Adipocyte (in vitro differentiated cells): ENCODE measurements around the gene MGLL.

ENCODE experiments used
- DNase-seq: peaks from one replicate; pipeline ENCODE4 v3.0.0-alpha.2; 2015; ENCODE audit warnings: low read depth
- H3K27me3 ChIP-seq: replicated peaks from 2 replicates; pipeline ENCODE4 v1.7.0; 2013; ENCODE audit warnings: mild to moderate bottlenecking, low read length, moderate library complexity; ENCODE audit not compliant: control insufficient read depth, insufficient read depth
- H3K36me3 ChIP-seq: 2 replicates; pipeline ENCODE4 v1.7.0; 2013; ENCODE audit warnings: low read length, mild to moderate bottlenecking, moderate library complexity; ENCODE audit not compliant: control insufficient read depth, insufficient read depth, severe bottlenecking
- H3K4me1 ChIP-seq: 2 replicates; pipeline ENCODE4 v1.7.0; 2013; ENCODE audit warnings: mild to moderate bottlenecking, low read length, moderate library complexity; ENCODE audit not compliant: control insufficient read depth, insufficient read depth
- H3K4me3 ChIP-seq: 2 replicates; pipeline ENCODE4 v1.7.0; 2013; ENCODE audit warnings: mild to moderate bottlenecking, low read length, moderate library complexity
- H3K9ac ChIP-seq: 2 replicates; pipeline ENCODE4 v1.7.0; 2013; ENCODE audit warnings: mild to moderate bottlenecking, low read length, moderate library complexity
- H3K9me3 ChIP-seq: 2 replicates; pipeline ENCODE4 v1.7.0; 2013; ENCODE audit warnings: mild to moderate bottlenecking, low read length, moderate library complexity; ENCODE audit not compliant: control insufficient read depth

MGLL gene

DNA sequence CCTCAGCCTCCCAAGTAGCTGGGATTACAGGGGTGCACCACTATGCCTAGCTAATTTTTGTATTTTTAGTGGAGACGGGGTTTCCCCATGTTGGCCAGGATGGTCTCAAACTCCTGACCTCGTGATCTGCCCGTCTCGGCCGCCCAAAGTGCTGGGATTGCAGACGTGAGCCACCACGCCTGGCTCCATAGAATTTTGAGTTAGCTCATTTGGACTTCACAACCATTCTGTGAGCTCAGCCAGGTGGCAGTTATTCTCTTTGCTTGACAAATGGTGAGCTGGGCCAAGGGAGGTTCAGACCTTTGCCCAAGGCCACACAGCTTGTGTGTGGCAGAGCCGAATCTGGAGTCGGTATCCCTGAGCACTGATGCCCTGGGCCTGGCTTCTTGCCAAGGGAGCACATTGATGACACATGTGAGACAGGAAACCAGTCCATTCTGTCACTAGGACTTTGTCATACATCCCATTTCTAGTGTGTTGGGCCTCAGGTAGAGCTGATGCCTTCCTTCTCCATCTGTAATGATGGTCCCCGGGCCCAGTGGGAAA, 175.7 kb downstream of the MGLL start:
- no peak overlapping the region for H3K9ac ChIP-seq
- no peak overlapping the region for H3K4me3 ChIP-seq
- DNase-seq = no peak
- H3K27me3 ChIP-seq = peaks cover 7% of the 10 kb centered on the region
- H3K36me3 ChIP-seq = no peaks in the 10 kb centered on the region
- no peaks in the 10 kb centered on the region for H3K4me1 ChIP-seq
- no peaks in the 10 kb centered on the region for H3K9me3 ChIP-seq

DNA sequence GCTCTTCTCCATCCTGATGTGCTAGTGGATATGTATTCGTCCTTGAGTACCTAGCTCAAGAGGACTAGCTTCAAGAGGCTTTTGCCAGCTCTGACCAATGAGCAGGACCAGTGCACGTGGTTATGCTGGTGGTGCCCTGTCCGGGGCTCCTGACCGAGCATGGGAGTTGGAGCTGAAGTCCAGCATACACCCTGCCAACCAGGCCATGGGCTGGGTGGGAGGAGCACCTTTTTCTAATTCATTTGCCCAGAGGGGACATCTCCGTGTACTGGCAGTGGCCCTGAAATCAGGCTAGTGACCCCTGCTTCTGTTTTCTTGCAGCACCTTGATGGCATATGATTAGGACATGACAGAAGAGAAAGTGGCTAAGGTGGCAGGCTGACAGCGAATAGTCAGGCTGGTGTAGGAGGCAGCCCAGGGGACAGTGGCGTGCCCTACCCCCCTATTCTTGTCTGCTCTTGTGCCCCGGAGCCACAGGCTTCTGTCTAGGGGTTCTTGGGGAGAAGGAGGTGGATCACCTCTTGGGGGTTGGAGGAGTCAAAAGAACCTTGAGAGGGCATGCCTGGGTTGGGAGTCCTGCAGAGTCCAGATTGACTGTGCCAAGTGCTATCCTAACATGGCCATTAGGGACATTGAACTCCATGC, 176.8 kb downstream of the MGLL start:
- Histone ChIP-seq H3K4me1 (no peaks in the 10 kb centered on the region), H3K4me3 (no peak overlapping the region), H3K36me3 (no peaks in the 10 kb centered on the region), H3K9me3 (no peaks in the 10 kb centered on the region), H3K27me3 (peaks cover 7% of the 10 kb centered on the region), H3K9ac (no peak overlapping the region)
- no peak for DNase-seq

GRCh38 chr3:127644641-127645370, 177.5 kb downstream of the MGLL start:
- DNase-seq = no peak
- Histone ChIP-seq H3K9ac (no peak overlapping the region), H3K4me1 (peaks cover 3% of the 10 kb centered on the region), H3K9me3 (no peaks in the 10 kb centered on the region), H3K36me3 (no peaks in the 10 kb centered on the region), H3K27me3 (peaks cover 7% of the 10 kb centered on the region), H3K4me3 (no peak overlapping the region)

GRCh38 chr3:127640042-127640355, 182.3 kb downstream of the MGLL start:
- Histone ChIP-seq H3K4me3 (no peak overlapping the region), H3K4me1 (peaks cover 18% of the 10 kb centered on the region), H3K9me3 (no peaks in the 10 kb centered on the region), H3K36me3 (no peaks in the 10 kb centered on the region), H3K9ac (no peak overlapping the region), H3K27me3 (peaks cover 20% of the 10 kb centered on the region)
- no peak for DNase-seq

- Histone ChIP-seq H3K4me1 (peaks cover 18% of the 10 kb centered on the region), H3K9me3 (no peaks in the 10 kb centered on the region), H3K4me3 (no peak overlapping the region), H3K9ac (no peak overlapping the region), H3K36me3 (no peaks in the 10 kb centered on the region), H3K27me3 (peaks cover 17% of the 10 kb centered on the region)
- peak; percentile 52 for DNase-seq
These were observed 182.9 kb downstream of the MGLL start for GRCh38 chr3:127639173-127640041.
